K562 (cell line): Measurements from ENCODE around the gene SLC25A28. TPM values are rescaled to one million over a fixed set of nuclear protein-coding genes. Genes with fewer than 3 reads are reported as not detected.

ENCODE experiments used
- ATAC-seq: fragments of 200-7000 bp; cut with Tn5 transposase; 3 replicates; pipeline ENCODE4 v1.9.1; 2020; ENCODE audit warnings: moderate library complexity
- BruUV-seq: library from RNA; stranded (reverse); fragments of 400-500 nt; replicated peaks from 2 replicates; lab custom pipeline; 2021; lab: Mats Ljungman, UMichigan
- CTCF ChIA-PET: fragments of 300-600 bp; formaldehyde crosslinking; extraction: SDS; loops from one replicate; lab custom pipeline; 2021; ENCODE audit warnings: low intra/inter-chr PET ratio; lab: Yijun Ruan, JAX
- POLR2A ChIA-PET: fragments of 300-600, 350-650 bp; sonication (Branson Sonifier 250); formaldehyde crosslinking; extraction: SDS; loops from one replicate; lab custom pipeline; 2021; ENCODE audit warnings: antibody characterized with exemption, inconsistent platforms; lab: Yijun Ruan, JAX
- DNase-seq, 4 experiments: peaks; one replicate each; pipeline versions ENCODE4 v3.0.0 to v3.0.0-alpha.2; 2011 to 2018; ENCODE audit warnings: low spot score in 3 of 4, mixed read lengths in 3 of 4; ENCODE audit errors: extremely low read depth in 1 of 4
- FAIRE-seq: peaks from 2 replicates; lab custom pipeline; 2011; peaks lifted over from hg19 to GRCh38; lab: Jason Lieb, UNC
- H2AFZ ChIP-seq: 2 replicates; pipeline ENCODE4 v1.6.0; 2011; ENCODE audit warnings: low read depth, low read length, control low read depth, inconsistent platforms
- H3K27ac ChIP-seq: fragments of 200-600 bp; 3 replicates; pipeline ENCODE4 v1.8.0; 2011; ENCODE audit warnings: low read depth, mild to moderate bottlenecking, control low read depth, inconsistent platforms, low read length, moderate library complexity, mixed read lengths; ENCODE audit errors: extremely low read depth
- H3K27me3 ChIP-seq, 2 experiments: fragments of 300-600 bp in 1 of 2; 2 replicates in 1 of 2; 3 replicates in 1 of 2; pipeline versions ENCODE4 v1.6.0 to v1.8.0; 2011; ENCODE audit warnings: inconsistent platforms in 2 of 2, low read length in 2 of 2, mild to moderate bottlenecking in 1 of 2, mixed read lengths in 1 of 2, moderate library complexity in 1 of 2; ENCODE audit not compliant: control insufficient read depth in 2 of 2, insufficient read depth in 2 of 2
- H3K36me3 ChIP-seq: fragments of 300-600 bp; 3 replicates; pipeline ENCODE4 v1.8.0; 2011; ENCODE audit warnings: mild to moderate bottlenecking, low read length, inconsistent platforms; ENCODE audit not compliant: control insufficient read depth, insufficient read depth
- H3K4me1 ChIP-seq, 2 experiments: fragments of 200-600 bp in 1 of 2; replicated peaks in 1 of 2; 2 replicates in 1 of 2; 3 replicates in 1 of 2; pipeline versions ENCODE4 v1.5.1 to v1.8.0; 2011; ENCODE audit warnings: inconsistent platforms in 2 of 2, low read length in 2 of 2, mild to moderate bottlenecking in 1 of 2, mixed read lengths in 1 of 2, moderate library complexity in 1 of 2; ENCODE audit not compliant: control insufficient read depth in 2 of 2, insufficient read depth in 2 of 2
- H3K4me2 ChIP-seq: 2 replicates; pipeline ENCODE4 v1.6.1; 2011; ENCODE audit warnings: low read length, control low read depth, inconsistent platforms, mixed read lengths; ENCODE audit not compliant: insufficient read depth
- H3K4me3 ChIP-seq: fragments of 200-600 bp; sonication (generic), shearing (Covaris generic); 2 replicates; pipeline ENCODE4 v1.5.1; 2016; ENCODE audit warnings: control low read depth, inconsistent platforms
- H3K79me2 ChIP-seq: fragments of 200-600 bp; 3 replicates; pipeline ENCODE4 v1.8.0; 2011; ENCODE audit warnings: low read length, inconsistent platforms; ENCODE audit not compliant: control insufficient read depth, insufficient read depth
- H3K9ac ChIP-seq, 2 experiments: 2 replicates each; pipeline versions ENCODE4 v1.6.0 to v1.6.1; 2011; ENCODE audit warnings: low read depth in 2 of 2, low read length in 2 of 2, control low read depth in 1 of 2, inconsistent platforms in 1 of 2, mild to moderate bottlenecking in 1 of 2, mixed read lengths in 1 of 2; ENCODE audit not compliant: insufficient read depth in 1 of 2
- H3K9me1 ChIP-seq: one replicate; pipeline ENCODE4 v1.6.0; 2011; ENCODE audit warnings: inconsistent platforms, mild to moderate bottlenecking, low read length, moderate library complexity; ENCODE audit not compliant: control insufficient read depth, insufficient read depth
- H3K9me3 ChIP-seq: replicated peaks from 2 replicates; pipeline ENCODE4 v1.5.1; 2011; ENCODE audit warnings: low read depth, low read length, inconsistent platforms; ENCODE audit not compliant: control insufficient read depth, insufficient read depth
- H4K20me1 ChIP-seq: replicated peaks from 2 replicates; pipeline ENCODE4 v1.6.1; 2011; ENCODE audit warnings: low read length, inconsistent platforms, mixed read lengths; ENCODE audit not compliant: control insufficient read depth, insufficient read depth
- CEBPG ChIP-seq, 3 experiments: fragments of 200-800 bp in 1 of 3; sonication (Bioruptor generic) in 1 of 3; sonication (generic) in 1 of 3; formaldehyde crosslinking in 1 of 3; IDR thresholded peaks in 2 of 3; conservative IDR thresholded peaks in 1 of 3; 2 replicates each; pipeline versions ENCODE4 v1.6.1 to v1.8.0; 2016 to 2022; ENCODE audit warnings: missing compliant biosample characterization in 2 of 3, missing genetic modification characterization in 2 of 3, mild to moderate bottlenecking in 1 of 3, missing genetic modification reagents in 1 of 3
- ETV5 ChIP-seq: sonication (generic); formaldehyde crosslinking; IDR thresholded peaks from 2 replicates; pipeline ENCODE4 v1.4.0; 2020; ENCODE audit warnings: low read depth, mild to moderate bottlenecking, missing genetic modification reagents
- HLTF ChIP-seq: fragments of 450-650 bp; IDR thresholded peaks from 2 replicates; pipeline ENCODE4 v1.6.1; 2016
- PBX2 ChIP-seq, 2 experiments: IDR thresholded peaks in 1 of 2; conservative IDR thresholded peaks in 1 of 2; 2 replicates each; pipeline ENCODE4 v1.6.1; 2016; ENCODE audit warnings: low read depth in 2 of 2, mild to moderate bottlenecking in 1 of 2, missing compliant biosample characterization in 1 of 2, missing genetic modification characterization in 1 of 2, moderate library complexity in 1 of 2
- PPARD ChIP-seq: fragments of 250-450 bp; sonication (Bioruptor Pico); IDR thresholded peaks from 2 replicates; pipeline ENCODE4 v1.8.0; 2022; ENCODE audit warnings: inconsistent platforms, mild to moderate bottlenecking, moderate library complexity
- SRSF7 ChIP-seq: fragments of 200-400 bp; formaldehyde crosslinking; optimal IDR thresholded peaks from 2 replicates; pipeline ENCODE3; 2017; ENCODE audit warnings: mild to moderate bottlenecking, low read depth, low read length
- ZBTB17 ChIP-seq: fragments of 450-650 bp; formaldehyde crosslinking; IDR thresholded peaks from 2 replicates; pipeline ENCODE4 v1.4.0; 2020; ENCODE audit warnings: mild to moderate bottlenecking
- ZC3H11A ChIP-seq: IDR thresholded peaks from 2 replicates; pipeline ENCODE4 v1.6.1; 2012; ENCODE audit warnings: low read depth, low read length, improper control_type of control experiment
- ZHX1 ChIP-seq: fragments of 150-350 bp; conservative IDR thresholded peaks from 2 replicates; pipeline ENCODE4 v1.6.1; 2014; ENCODE audit warnings: low read length
- ZNF24 ChIP-seq: fragments of 450-650 bp; IDR thresholded peaks from 2 replicates; pipeline ENCODE4 v1.6.1; 2016
- WGBS: fragments of 100-300 bp; shearing (Covaris generic); methylation state at CpG from one replicate; pipeline ENCODE4 v1.1.6; 2016; ENCODE audit warnings: low coverage, mixed read lengths; ENCODE audit not compliant: insufficient coverage; ENCODE audit errors: missing lambda C conversion rate; 5-methylcytosine and 5-hydroxymethylcytosine counted together
- in situ Hi-C: fragments of 300-500 bp; cut with MboI; formaldehyde crosslinking; loops from 4 replicates; pipeline ENCODE4 v1.15.0; 2018; ENCODE audit warnings: inconsistent platforms, mixed read lengths
- intact Hi-C: fragments of 100-400 bp; cut with micrococcal nuclease; formaldehyde crosslinking; loops from 2 replicates; pipeline ENCODE4 v1.14.2; 2022
- polyA plus RNA-seq, 8 experiments: library from polyadenylated mRNA; depleted of rRNA in 4 of 8; stranded (reverse) in 5 of 8; unstranded in 3 of 8; fragments of >200 nt; fragmentation: Nextera tagmentation in 2 of 8; fragmentation: Illumina TruSeq in 1 of 8; extraction: Ambion mirVana in 2 of 8; extraction: Trizol in 1 of 8; gene quantifications; 2 replicates each; pipeline versions ENCODE4 v1.2.1 to v1.2.3, GENCODE V29; 2011 to 2014; ENCODE audit warnings: inconsistent platforms in 1 of 8, missing spikeins in 1 of 8
- total RNA-seq, 7 experiments: library from RNA; depleted of rRNA in 6 of 7; stranded (reverse); fragments of >200 nt in 6 of 7; fragmentation: Illumina TruSeq in 2 of 7; extraction: Trizol in 2 of 7; gene quantifications; 2 replicates each; pipeline versions ENCODE4 v1.2.1 to v1.2.3, GENCODE V29; 2011 to 2021; ENCODE audit warnings: low replicate concordance in 1 of 7

Gene SLC25A28
- total and polyA plus RNA-seq, 9 of the 15 experiments (the other 6 are each of a cell fraction or from before 2014, with no cell fraction given) = 6.2 to 32.3 (median 18.8) TPM

- TF ChIP-seq PBX2 (CRISPR knock-in tag; IDR thresholded peaks at IDR 0.05; ENCODE audit: low read depth) = no peak
- peak; percentile 81 for TF ChIP-seq PBX2 (tag; conservative IDR thresholded peaks at IDR 0.05; ENCODE audit: low read depth)
- no peak for TF ChIP-seq CEBPG (CRISPR knock-in tag; IDR thresholded peaks at IDR 0.05)
- no peak for TF ChIP-seq CEBPG (tag; conservative IDR thresholded peaks at IDR 0.05 in 1 of 2, IDR thresholded peaks at IDR 0.05 in 1 of 2)
- no peak for TF ChIP-seq ZC3H11A
Observed at GRCh38 chr10:99619090-99619800, 994 bp downstream of the SLC25A28 start (continued).

DNA sequence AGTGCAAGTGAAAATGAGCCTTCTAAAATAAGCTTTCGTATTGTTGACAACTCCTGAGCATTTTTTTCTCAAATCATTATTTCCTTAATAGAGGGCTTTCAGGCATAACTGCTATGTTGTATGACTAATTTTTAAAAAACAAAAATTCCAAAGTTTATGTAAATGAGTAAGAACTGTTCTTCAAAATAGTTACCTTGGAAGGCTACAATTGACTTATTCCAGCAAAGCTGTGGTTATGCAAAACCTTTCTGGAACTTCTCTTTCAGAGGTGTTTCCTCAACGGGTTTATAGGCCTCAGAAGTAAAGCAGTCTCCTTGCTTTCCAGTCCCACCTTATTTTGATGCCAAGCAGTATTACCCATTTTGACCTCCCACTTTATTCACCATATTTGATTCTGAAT lies 2.5 kb downstream of the SLC25A28 start:
- ATAC-seq (no peak), DNase-seq (no peak), FAIRE-seq (no peak)
- H2AFZ ChIP-seq = no peak overlapping the region
- 50% methylated on average over 2 of the region's 2 CpGs for WGBS
- intact Hi-C loops = no loop called here
- ChIA-PET POLR2A (interaction anchor here (0.6 to 1.7 kb wide), 3 partner anchors 12 to 187 kb away, joined by 3 to 5 read pairs (median 4); partner anchors contain the start of gene GOT1), CTCF (no interaction called here)
- H3K27ac ChIP-seq = no peak overlapping the region
- no peaks in the 10 kb centered on the region for H3K27me3 ChIP-seq
- peak overlapping the region; percentile 80; the same call in 1 of the 2 replicates for H3K4me3 ChIP-seq
- peak overlapping the region; percentile 18; the same call in 1 of the 2 replicates for H3K4me2 ChIP-seq
- H3K9ac ChIP-seq = peak overlapping the region in 1 of 2 experiments; percentile 9; a peak in 1 of 4 replicates
- TF ChIP-seq ZBTB17 (CRISPR knock-in tag) (no peak), HLTF (no peak), SRSF7 (no peak), ZNF24 (no peak), PPARD (CRISPR knock-in tag) (no peak), ZHX1 (no peak), ETV5 (CRISPR knock-in tag) (no peak)
- H3K9me1 ChIP-seq = no peaks in the 10 kb centered on the region
- peaks cover 12 to 15% of the 10 kb centered on the region in 2 experiments; a peak in 4 of 5 replicates for H3K4me1 ChIP-seq
- H4K20me1 ChIP-seq = no peaks in the 10 kb centered on the region
- H3K9me3 ChIP-seq = no peaks in the 10 kb centered on the region
- no TSS peak for BruUV-seq
- in situ Hi-C loops = loop anchor here (5.0 kb wide), 1 partner anchor 95 kb away; no protein-coding TSS in a partner anchor
- H3K79me2 ChIP-seq = peaks cover 44% of the 10 kb centered on the region
- peaks cover 38% of the 10 kb centered on the region; the same call in 2 of the 3 replicates for H3K36me3 ChIP-seq
